Peyer's patch (tissue), 4 donors: ENCODE measurements around the gene GLS.

Experiments used
- CTCF ChIP-seq, 6 experiments: fragments of 450-650 bp in 4 of 6; fragments of 200-600 bp in 2 of 6; sonication (generic) in 1 of 6; IDR thresholded peaks; one replicate each; pipeline ENCODE4 v1.5.1; 2017 to 2019; ENCODE audit warnings: antibody characterized with exemption in 6 of 6, mild to moderate bottlenecking in 3 of 6, moderate library complexity in 1 of 6
- POLR2A ChIP-seq, 2 donors: fragments of 450-650 bp; IDR thresholded peaks; one replicate each; pipeline ENCODE4 v1.5.1; 2017; ENCODE audit warnings: antibody characterized with exemption in 2 of 2, mild to moderate bottlenecking in 2 of 2, moderate library complexity in 2 of 2

- TF ChIP-seq POLR2A (IDR thresholded peaks at IDR 0.05) (no peak), CTCF (IDR thresholded peaks at IDR 0.05) (no peak)
Measured at GRCh38 chr2:190922376-190922775, 41.8 kb downstream of the GLS start.
